HTR-8/SVneo (cell line): ENCODE data around the gene CLCF1.
A peak's percentile ranks its signal among the peaks of the same experiment; 100 is the strongest.
"Not testable (repeated sequence)": the region's sequence is repeated elsewhere in the genome, so short reads cannot be mapped to it uniquely, and the experiment has no call there.

ENCODE experiments used
- DNase-seq: peaks from one replicate; pipeline ENCODE4 v3.0.0; 2011; ENCODE audit warnings: low spot score, mixed read lengths; ENCODE audit not compliant: insufficient read length
- FAIRE-seq: peaks from 2 replicates; lab custom pipeline; 2011; peaks lifted over from hg19 to GRCh38; lab: Jason Lieb, UNC

CLCF1 gene

GRCh38 chr11:67409261-67409666 is 35.9 kb upstream of the CLCF1 start:
- FAIRE-seq (peak; percentile 42), DNase-seq (no peak)

- DNase-seq = no peak
- peak; percentile 74 for FAIRE-seq
Observed at GRCh38 chr11:67408437-67409200, 35.2 kb upstream of the CLCF1 start.

- FAIRE-seq = peak; percentile 67
- DNase-seq = no peak
Observed at GRCh38 chr11:67407688-67408163, 34.3 kb upstream of the CLCF1 start.

GRCh38 chr11:67406969-67407687 is 33.7 kb upstream of the CLCF1 start:
- DNase-seq = no peak
- FAIRE-seq = peak; percentile 20

- DNase-seq = no peak
- peak; percentile 77 for FAIRE-seq
Observed at GRCh38 chr11:67406420-67406968, 33.1 kb upstream of the CLCF1 start.

GRCh38 chr11:67405688-67406339 is 32.4 kb upstream of the CLCF1 start:
- FAIRE-seq (no peak), DNase-seq (no peak)

GRCh38 chr11:67405196-67405567 is 31.8 kb upstream of the CLCF1 start:
- DNase-seq = no peak
- FAIRE-seq = no peak

GRCh38 chr11:67404515-67405195 is 31.3 kb upstream of the CLCF1 start:
- no peak for FAIRE-seq

GRCh38 chr11:67403085-67403484 is 29.7 kb upstream of the CLCF1 start:
- FAIRE-seq, DNase-seq: not testable (repeated sequence)

More at GRCh38 chr11:67404515-67405195, 31.3 kb upstream of the CLCF1 start:
- DNase-seq = no peak

- FAIRE-seq = not testable (repeated sequence)
Observed at GRCh38 chr11:67402192-67402839, 28.9 kb upstream of the CLCF1 start.

GRCh38 chr11:67401495-67402191 is 28.2 kb upstream of the CLCF1 start, which contains the start of gene PPP1CA:
PPP1CA (minus strand) TSS chr11:67401858; CDS start chr11:67401782, 76 bp downstream.
- DNase-seq = peak; percentile 97
- peak; percentile 98 for FAIRE-seq

More at GRCh38 chr11:67402192-67402839, 28.9 kb upstream of the CLCF1 start:
- not testable (repeated sequence) for DNase-seq

- no peak for DNase-seq
Observed at GRCh38 chr11:67400942-67401494, 27.6 kb upstream of the CLCF1 start.

GRCh38 chr11:67400251-67400941 is 27.0 kb upstream of the CLCF1 start:
- DNase-seq = no peak
- FAIRE-seq = peak; percentile 72

More at GRCh38 chr11:67400942-67401494, 27.6 kb upstream of the CLCF1 start:
- FAIRE-seq = no peak

GRCh38 chr11:67398661-67399563 is 25.5 kb upstream of the CLCF1 start:
- DNase-seq (no peak), FAIRE-seq (no peak)

GRCh38 chr11:67397986-67398660 is 24.7 kb upstream of the CLCF1 start:
- FAIRE-seq (no peak), DNase-seq (no peak)

GRCh38 chr11:67397536-67397935 is 24.1 kb upstream of the CLCF1 start:
- DNase-seq (no peak), FAIRE-seq (no peak)
